ENCODE data around the gene ATP5IF1. TPM values are rescaled to one million over a fixed set of nuclear protein-coding genes. Genes with fewer than 3 reads are reported as not detected.

ATP5IF1 gene
- total and polyA plus RNA-seq, 2 of the 13 experiments (the other 11 are each of a cell fraction or from before 2014, with no cell fraction given): 97.7 to 131 TPM

GRCh38 chr1:28233264-28233606 is 2.7 kb upstream of the ATP5IF1 start (continued):
- TF ChIP-seq ZNF460 (CRISPR knock-in tag; IDR thresholded peaks at IDR 0.05; ENCODE audit: borderline replicate concordance): 0 out of 2 replicates have a peak, but pooled peaks have one; percentile 45

DNA sequence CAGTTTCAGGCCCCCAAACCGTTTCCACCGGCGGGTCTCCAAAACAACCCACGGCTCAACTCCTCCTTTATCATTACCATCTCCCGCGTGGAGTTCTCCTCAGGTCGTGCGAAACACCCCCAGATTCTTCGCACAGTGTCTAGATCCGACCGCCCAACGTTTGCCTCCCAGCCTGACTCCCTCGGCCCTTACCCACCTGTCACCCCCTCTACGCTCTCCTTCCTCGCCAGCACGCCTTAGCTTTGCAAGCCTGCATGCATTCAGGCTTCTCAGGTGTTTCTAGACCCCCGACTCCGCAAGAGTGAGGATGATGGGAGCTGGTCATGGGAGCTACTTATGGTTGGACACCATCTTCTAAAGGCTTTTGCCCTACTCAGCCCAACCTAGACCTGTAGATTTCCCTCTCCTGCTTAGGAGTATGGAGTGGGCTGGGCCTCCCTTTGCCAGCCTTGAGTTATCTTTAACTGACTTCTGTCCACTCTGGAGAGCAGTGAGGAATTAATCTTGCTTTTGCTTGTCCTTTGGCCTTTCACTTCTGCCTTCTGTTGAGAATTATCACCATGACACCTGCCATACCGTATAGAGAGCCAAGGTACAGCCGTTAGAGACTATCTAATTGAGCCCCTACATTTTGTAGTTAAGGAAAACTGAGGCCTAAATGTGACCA is 865 bp downstream of the ATP5IF1 start:
- WGBS (ENCODE audit: low lambda C conversion rate): 7% methylated on average over 20 of the region's 20 CpGs
- Histone ChIP-seq H2AFZ (ENCODE audit: low read length) (no peak overlapping the region), H3K27me3 (ENCODE audit: control insufficient read depth in 1 of 2, insufficient read depth in 2 of 2, low read length in 2 of 2) (peaks cover 0 to 2% of the 10 kb centered on the region in 2 experiments; a peak in 1 of 5 replicates), H3K27ac (ENCODE audit: extremely low read length, insufficient read depth, low read length) (peak overlapping the region; percentile 91), H3K4me2 (ENCODE audit: low read depth, low read length) (peak overlapping the region; percentile 94), H3K36me3 (replicated peaks in 1 of 2; ENCODE audit: control insufficient read depth in 1 of 2, insufficient read depth in 2 of 2, low read length in 2 of 2) (no peaks in the 10 kb centered on the region; a peak in 4 of 5 replicates), H3K79me2 (ENCODE audit: insufficient read depth, low read length) (peaks cover 35% of the 10 kb centered on the region), H3K4me3 (replicated peaks in 1 of 3; ENCODE audit: insufficient read depth in 1 of 3, low read depth in 2 of 3, low read length in 3 of 3) (peak overlapping the region; percentile 82 to 95 (median 93)), H3K4me1 (ENCODE audit: insufficient read depth, low read length) (peaks cover 36% of the 10 kb centered on the region), H4K20me1 (ENCODE audit: insufficient read depth, low read length) (no peaks in the 10 kb centered on the region), H3K9ac (ENCODE audit: insufficient read depth, low read depth, low read length) (peak overlapping the region; percentile 92), H3K9me3 (ENCODE audit: low read length) (no peaks in the 10 kb centered on the region)
- BruUV-seq (replicated peaks): no TSS peak
- FAIRE-seq: no peak
- ATAC-seq: peak; percentile 13
- intact Hi-C loops (cut with micrococcal nuclease; ENCODE audit: unreplicated experiment) (no loop called here), in situ Hi-C loops (cut with HindIII; ENCODE audit: extremely low pct_ligation_motif_present, low pct_unique_long_range_greater_than_20kb) (loop anchor here (25.0 kb wide), 1 partner anchor 351 kb away; the partner anchor contains the start of gene RAB42)
- POLR2A ChIA-PET: interaction anchor here (1.0 to 4.5 kb wide), 8 partner anchors 8 to 345 kb away, joined by 3 to 61 read pairs (median 8); partner anchors contain the start of genes MED18 and PHACTR4
- CTCF ChIA-PET (ENCODE audit: low intra/inter-chr PET ratio, low total read pairs): no interaction called here
- no peak for DNase-seq (ENCODE audit: low spot score)
- no peak for TF ChIP-seq DMTF1 (CRISPR knock-in tag; IDR thresholded peaks at IDR 0.05)
- TF ChIP-seq, protein P1, sequence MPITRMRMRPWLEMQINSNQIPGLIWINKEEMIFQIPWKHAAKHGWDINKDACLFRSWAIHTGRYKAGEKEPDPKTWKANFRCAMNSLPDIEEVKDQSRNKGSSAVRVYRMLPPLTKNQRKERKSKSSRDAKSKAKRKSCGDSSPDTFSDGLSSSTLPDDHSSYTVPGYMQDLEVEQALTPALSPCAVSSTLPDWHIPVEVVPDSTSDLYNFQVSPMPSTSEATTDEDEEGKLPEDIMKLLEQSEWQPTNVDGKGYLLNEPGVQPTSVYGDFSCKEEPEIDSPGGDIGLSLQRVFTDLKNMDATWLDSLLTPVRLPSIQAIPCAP (CRISPR knock-in tag; IDR thresholded peaks at IDR 0.05; ENCODE audit: low read depth): 0 out of 2 replicates have a peak, but pooled peaks have one; percentile 62
- no peak for TF ChIP-seq SNAI1 (CRISPR knock-in tag; IDR thresholded peaks at IDR 0.05; ENCODE audit: borderline replicate concordance)
- 0 out of 2 replicates have a peak, but pooled peaks have one; percentile 1 for TF ChIP-seq MYPOP (CRISPR knock-in tag; IDR thresholded peaks at IDR 0.05)
- no peak for TF ChIP-seq STAG1 (CRISPR knock-in tag; IDR thresholded peaks at IDR 0.05)
- no peak for TF ChIP-seq SYNCRIP (IDR thresholded peaks at IDR 0.05; ENCODE audit: insufficient read depth, low read depth, low read length)
- TF ChIP-seq, protein P2, sequence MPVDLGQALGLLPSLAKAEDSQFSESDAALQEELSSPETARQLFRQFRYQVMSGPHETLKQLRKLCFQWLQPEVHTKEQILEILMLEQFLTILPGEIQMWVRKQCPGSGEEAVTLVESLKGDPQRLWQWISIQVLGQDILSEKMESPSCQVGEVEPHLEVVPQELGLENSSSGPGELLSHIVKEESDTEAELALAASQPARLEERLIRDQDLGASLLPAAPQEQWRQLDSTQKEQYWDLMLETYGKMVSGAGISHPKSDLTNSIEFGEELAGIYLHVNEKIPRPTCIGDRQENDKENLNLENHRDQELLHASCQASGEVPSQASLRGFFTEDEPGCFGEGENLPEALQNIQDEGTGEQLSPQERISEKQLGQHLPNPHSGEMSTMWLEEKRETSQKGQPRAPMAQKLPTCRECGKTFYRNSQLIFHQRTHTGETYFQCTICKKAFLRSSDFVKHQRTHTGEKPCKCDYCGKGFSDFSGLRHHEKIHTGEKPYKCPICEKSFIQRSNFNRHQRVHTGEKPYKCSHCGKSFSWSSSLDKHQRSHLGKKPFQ (CRISPR knock-in tag; IDR thresholded peaks at IDR 0.05; ENCODE audit: insufficient replicate concordance): peak; percentile 94
- 0 out of 4 replicates have a peak, but pooled peaks of 1 of the 2 experiments have one; percentile 10 for TF ChIP-seq HMGXB4 (CRISPR knock-in tag; IDR thresholded peaks at IDR 0.05; ENCODE audit: borderline replicate concordance in 1 of 2, low read depth in 1 of 2)
- no peak for TF ChIP-seq ZNF788 (CRISPR knock-in tag; IDR thresholded peaks at IDR 0.05; ENCODE audit: borderline replicate concordance)
- no peak for TF ChIP-seq ZSCAN25 (CRISPR knock-in tag; IDR thresholded peaks at IDR 0.05)
- 0 out of 2 replicates have a peak, but pooled peaks have one; percentile 4 for TF ChIP-seq PAWR (CRISPR knock-in tag; IDR thresholded peaks at IDR 0.05; ENCODE audit: borderline replicate concordance)

Measured in HepG2 (cell line).